T-helper 22 cell (primary cell): Measurements from ENCODE around the gene ACTL8.

Experiments
- DNase-seq: peaks from one replicate; pipeline ENCODE4 v3.0.0-alpha.2; 2020; ENCODE audit warnings: low read depth

Gene ACTL8

DNA sequence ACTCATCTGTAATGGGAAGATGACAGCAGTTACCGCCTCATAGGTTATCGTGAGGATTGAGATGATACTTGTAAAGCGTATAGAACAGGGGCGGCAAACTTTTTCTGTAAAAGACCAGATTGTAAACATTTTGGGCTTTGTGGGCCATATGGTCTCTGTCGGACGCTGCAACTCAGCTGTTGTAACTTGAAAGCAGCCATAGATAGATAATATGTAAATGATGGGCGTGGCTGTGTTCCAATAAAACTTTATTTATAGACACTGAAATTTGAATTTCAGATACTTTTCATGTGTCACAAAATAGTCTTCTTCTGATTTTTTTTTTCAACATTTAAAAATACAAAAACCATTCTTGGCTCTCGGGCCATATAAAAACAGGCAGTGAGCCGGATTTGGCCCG lies 15.8 kb downstream of the ACTL8 start:
- DNase-seq, result no peak

DNA sequence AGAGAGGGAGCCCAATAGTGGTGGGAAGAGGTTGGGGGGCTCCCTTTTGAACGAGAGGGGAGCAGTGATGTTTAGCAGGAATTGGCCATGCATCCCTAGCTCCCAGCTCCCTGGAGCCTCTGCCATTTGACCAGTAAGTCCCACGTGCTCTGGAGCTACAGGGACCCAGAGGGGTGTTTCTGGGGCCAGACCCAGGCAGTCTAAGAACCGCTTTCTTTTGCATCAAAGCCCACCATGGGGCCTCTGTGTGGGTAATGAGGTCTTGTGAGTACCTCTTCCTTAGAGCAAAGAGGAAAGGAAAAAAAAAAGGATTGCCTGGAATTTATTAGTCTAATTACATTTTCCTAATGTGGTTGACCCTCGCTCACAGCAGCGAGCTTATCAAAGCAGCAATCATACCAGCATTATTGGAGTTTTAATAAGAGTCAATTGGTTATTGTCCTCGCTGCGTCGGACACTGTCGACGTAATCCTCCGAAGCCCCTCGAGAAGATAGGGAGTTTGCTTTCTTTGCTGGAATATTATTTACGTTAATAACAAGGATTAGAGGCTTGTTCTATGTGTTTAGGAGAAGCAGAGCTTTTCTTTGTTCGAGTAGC lies 17.6 kb downstream of the ACTL8 start:
- no peak for DNase-seq

DNA sequence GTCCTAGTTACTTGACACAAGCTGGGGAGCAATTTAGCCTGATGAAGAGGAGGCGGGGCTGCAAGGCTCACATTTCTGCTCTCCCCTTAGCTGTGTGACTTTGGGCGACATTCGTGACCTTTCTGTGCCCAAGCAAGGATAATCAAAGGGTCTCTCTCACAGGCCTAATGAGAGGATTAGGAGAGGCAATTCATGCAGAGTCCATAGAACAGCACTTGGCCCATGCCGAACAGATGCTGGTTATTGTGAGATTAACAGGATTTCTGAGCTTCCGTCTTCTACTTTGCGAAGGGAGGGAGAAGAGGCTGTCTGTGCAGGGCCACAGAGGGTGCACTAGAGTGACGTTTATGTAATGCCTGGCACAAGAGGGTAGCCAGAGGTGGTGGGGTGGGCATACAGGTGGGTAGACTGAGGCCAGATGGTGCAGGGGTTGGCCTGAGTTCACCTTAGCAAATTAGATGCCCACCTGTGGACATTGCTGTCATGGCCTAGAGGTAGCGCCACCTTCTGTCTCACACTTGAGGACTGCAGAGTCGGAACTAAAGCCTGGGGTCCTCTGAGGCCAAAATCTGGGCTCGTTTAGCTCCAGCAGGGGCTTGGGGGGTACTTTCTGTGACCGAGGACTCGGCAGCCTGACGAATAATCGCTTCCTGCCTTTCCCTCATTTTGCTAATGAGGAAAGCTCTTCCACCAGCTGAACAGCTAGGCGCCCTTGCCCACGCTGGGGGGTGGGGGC lies 18.6 kb downstream of the ACTL8 start:
- DNase-seq, result no peak

DNA sequence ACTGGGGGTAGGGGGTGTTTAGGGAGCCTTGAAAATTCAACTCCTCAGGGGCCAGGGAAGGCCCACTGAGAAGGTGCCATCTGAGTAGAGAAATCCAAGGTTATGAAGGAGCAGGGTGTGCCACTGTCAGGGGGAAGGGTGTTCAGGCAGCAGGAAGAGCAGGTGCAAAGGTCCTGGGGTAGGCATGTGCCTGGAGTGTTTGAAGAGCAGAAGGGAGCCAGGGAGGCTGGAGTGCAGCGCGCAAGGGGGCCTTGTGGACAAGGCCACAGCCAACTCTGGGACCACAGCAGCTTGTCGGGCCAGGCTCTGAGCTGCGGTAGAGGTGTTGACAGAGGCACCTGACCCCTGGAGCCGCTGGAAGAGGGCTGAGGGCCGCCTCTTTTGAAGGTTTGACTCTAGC lies 19.3 kb downstream of the ACTL8 start:
- no peak for DNase-seq

DNA sequence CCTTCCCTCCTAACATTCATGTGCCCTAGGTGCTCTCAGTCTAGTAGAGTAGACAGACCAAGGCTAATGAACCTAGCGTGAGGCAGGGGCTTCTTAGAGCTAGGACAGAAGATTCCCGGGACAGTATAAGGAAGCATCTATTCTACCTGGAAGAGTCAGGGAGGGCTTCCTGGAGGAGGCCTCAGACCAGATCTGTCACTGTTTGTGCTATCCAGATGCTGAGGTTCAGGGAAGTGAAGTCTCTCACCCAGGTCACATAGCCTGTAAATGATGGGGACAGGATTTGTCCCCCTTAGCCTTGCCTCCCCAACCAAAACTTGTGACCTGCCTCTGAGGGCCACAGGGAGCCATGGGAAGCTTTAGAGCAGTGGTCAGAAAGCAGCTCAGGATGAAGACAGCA lies 20.7 kb downstream of the ACTL8 start:
- no peak for DNase-seq

DNA sequence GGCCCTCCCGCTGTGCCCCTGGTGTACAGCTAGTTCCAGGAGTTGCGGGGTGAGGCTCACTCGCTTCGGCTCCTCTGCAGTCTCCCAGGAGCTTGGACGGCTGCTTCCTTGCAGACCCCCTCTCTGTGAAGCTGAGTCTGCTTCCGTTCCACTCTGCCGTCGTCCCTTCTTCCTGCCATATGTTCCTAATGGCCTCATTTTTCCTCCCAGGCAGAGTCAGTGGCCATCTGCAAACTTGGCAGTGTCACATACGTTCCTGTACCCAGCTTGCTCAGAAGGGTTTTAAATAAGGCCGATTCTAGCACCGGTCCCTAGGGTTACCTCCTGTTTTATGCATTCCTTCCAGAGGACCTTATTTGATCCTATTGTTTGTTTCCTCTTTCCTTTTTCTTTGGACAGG lies 21.3 kb downstream of the ACTL8 start:
- no peak for DNase-seq

DNA sequence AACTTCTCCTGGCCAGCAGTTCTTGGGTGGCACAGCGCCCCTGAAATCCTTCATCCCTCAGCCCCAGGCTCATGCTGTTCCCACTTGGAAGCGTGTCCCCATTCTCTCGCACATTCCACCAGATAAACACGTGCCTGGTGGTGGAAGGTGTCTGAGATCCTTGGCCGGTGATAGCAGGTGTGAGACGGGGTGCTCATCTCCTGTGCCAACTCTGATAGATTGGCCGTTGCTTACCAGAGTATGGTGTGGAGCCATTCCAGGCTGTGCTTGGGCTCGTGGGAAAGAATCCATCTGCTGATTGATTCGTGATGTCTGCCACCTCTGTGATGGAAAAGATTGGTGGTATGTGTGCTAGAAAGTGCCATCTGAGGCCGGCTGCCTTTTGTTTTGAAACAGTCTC lies 22.2 kb downstream of the ACTL8 start:
- DNase-seq, result no peak

DNA sequence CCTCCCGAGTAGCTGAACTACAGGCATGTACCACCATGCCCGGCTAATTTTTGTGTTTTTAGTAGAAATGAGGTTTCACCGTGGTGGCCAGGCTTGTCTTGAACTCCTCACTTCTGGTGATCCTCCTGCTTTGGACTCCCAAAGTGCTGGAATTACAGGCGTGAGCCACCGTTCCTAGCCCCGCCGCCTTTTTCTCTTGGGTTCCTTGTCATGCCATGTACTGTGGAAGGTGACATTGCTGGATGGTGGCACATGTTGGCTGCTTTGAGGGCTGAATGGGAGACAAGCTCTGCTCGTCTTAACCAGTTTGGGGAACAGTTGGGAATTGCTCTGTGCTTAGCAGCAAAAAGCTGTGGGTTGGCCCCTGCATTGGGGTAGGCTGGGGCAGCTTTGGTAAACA lies 22.7 kb downstream of the ACTL8 start:
- no peak for DNase-seq

DNA sequence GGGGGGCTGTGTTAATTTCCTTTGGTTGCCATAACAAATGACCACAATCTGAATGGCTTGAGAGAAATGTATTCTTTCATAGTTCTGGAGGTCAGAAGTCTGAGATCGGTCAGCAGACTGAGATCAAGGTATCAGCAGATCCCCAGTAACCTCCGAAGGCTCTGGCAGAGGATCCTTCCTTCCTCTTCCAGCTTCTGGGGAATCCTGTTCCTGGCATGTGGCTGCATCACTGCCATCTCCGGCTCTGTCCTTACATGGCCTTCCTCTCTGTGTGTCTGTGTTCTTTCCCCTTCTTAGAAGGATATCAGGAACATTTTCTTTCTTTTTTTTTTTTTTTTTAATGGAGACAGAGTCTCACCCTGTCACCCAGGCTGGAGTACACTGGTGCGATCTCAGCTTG lies 25.8 kb downstream of the ACTL8 start:
- DNase-seq, result no peak

DNA sequence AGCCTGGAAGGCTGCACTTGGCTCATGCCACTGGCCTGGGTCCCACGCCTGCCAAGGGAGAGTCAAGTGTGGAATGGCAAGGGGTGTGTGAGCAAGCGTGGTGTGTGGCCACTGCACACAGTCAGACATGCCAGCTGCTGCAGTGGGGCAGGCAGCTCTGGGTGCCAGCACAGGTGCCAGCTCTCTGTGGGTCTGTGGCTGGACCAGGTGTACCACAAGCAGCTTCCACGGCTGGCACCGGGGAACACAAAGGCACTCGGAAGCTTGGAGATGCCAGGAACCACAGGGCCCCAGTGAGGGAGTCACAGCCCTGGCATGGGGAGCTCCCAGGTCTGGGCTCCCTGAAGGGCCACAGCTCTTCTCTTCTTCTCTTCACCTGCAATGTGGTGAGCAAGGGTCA lies 34.8 kb downstream of the ACTL8 start:
- DNase-seq, result no peak

DNA sequence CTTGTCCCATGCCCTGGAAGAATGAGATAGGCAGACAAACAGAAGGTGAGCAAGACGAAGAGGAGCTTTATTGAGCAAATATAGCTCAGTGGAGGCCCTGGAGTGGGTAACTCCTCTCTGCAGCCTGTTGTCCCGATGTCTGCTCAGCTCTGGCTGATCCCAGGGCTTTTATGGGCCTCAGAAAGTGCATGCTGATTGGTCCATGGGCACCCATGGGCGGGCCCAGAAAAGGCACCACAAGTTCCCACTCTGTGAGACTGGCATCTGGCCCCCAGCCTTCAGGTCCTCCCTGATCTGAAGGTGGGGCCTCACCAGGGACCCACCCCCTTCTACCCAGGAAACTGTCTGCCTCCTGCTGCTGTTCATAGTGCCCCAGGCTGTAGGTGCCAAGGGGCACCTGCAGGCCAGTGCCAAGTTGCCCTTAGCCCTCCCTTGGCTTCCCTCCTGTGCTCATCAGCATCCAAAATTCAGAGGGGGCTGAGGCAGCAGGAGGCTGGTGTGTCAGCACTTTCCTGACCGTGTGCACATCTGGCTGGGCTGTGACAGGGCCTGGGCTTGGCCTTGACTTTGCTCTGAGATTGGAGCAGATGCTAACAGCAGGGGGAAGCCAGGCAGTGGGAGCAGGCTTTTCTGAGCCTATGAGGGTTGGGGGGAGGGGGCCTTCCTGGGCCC lies 35.4 kb downstream of the ACTL8 start:
- no peak for DNase-seq

DNA sequence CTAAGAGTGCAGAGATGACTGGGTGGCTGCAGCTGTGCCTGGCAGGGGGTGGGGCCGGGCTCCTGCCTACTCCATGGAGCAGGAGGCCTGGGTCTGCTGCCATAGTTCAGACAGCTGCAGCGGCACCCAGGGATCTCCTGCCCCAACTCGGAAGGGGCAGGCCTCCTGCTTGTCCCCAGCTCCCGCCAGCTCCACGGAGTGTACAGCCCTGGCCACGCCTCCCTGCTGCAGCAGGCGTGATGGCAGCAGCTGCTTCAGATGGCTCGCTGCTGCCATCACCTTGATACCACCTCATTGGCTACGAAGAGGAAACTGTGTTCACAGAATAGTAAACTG lies 35.9 kb downstream of the ACTL8 start:
- DNase-seq, result no peak

DNA sequence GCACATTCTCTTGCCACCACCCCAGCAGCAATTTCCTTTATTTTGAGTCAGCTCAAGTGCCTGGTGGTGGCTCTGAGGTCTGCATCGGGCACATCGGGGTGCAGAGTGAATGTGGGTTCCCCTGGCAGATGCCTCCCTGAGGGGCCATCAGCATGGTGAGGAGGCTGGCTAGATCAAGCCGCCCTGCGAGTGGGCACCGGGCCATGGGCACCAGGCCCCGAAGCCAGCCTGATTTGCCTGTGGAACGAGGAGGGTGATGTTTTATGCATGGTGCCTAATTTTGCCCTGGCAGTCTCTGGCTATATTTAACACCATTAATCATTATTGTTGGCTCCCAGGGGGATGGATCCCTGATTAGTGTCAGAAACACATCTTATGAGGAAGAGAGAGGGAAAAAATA lies 36.3 kb downstream of the ACTL8 start:
- DNase-seq, result no peak

DNA sequence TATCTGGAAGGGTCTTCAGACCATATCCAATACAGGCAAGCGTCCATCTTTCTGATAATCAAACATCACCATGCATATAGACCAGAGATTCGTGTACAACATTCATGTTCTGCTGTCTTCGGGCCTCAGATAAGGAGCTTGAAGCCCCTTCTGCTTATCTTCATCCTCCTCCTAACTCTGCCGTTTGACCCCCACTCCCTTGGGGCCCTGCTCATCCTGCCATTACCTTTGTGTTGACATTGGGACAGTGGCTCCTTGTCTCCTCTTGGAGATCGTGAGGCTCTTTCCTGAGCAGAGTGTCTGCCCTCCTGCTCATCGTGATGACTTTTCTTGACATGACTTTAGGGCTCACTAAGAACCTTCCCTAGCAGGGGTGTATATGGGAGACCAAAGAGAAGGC lies 37.3 kb downstream of the ACTL8 start:
- no peak for DNase-seq

DNA sequence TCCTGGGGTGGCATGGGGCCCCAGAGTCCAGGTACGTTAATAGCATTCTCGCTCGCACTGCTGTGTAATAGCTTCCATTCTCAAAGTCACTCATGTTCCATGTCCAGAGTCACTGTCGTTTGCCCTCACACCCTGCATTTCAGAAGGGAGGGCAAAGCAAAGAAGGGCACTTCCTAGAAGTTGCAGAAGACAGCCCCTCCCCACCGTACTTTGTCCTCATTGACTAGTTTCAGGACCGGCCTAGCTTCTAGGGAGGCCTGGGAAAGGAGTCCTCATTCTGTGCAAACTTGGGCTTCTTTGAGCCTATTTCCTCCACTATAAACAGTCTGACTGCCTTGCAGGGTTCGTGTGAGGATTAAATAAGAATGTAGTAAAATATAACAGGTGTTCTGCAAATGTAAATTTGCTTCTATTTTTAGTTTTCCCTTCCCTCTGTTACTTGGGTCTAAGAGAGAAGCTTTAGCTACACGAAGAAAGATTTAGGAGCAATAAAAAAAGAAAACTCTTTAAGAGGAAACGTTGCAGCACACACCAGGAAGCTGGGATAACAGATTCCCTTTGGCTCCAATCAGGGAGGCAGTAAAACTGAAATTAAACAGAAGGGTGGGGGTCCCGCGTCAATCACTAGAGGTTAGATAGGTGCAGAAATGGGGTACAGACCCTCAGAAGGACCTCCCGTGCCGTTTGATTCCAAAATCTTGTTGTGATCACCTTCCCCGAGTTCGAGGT lies 40.1 kb downstream of the ACTL8 start:
- DNase-seq, result no peak

DNA sequence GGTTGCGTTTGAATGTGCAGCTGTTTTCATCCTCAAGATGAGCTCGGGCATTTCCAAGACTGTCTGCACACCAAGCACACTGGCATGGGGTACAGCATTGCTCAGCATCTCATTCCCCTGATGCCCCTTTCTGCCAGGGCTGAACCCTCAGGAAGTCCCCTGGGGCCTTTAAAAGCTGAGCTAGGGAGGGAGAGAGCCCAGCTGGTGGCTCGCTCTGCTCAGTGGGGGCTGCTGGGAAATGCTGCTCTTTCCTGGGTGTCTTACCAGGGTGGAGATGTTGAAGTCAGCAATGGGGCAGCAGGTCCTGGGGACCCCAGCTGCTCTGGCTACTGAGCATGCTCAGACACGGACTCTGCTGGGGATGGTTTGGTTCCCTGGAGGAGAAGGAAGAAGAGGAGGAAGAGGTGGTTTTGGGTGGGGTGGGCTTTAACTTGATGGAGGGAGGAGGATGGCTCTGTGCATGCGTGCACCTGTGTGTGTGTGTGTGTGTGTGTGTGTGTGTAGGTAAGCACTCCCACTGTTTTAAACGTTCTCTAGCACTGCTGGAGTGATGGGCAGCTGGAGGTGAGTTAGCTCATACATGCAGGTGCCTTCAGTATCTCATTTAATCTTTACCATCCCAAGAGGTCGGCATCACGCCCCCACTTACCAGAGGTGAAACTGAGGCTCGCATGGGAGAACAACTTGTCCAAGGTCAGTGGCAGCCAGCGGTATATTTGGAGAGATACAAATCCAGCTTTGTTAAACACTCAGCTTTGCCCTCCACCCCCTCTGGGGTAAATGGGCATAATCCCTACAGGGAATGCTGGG lies 40.9 kb downstream of the ACTL8 start:
- DNase-seq, result no peak

DNA sequence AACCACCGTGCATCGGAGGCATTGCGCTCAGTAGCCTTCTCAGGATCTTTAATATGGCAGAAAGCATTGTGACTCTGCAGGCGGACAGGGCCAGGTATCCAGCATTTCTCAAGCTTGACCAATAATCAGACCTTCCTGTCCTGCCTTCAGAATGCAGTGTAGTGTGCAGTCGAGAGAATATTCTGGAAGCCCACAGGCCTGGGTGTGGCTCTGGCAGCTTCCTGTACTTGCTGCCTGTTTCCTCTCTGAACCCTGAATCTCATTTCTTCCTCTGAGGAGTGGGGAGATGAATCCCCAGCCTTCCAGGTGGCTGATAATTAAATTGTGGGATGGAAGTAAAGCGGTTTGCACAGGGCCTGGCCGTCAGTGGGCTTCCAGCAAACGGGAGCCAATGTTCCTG lies 42.3 kb downstream of the ACTL8 start:
- DNase-seq, result no peak

DNA sequence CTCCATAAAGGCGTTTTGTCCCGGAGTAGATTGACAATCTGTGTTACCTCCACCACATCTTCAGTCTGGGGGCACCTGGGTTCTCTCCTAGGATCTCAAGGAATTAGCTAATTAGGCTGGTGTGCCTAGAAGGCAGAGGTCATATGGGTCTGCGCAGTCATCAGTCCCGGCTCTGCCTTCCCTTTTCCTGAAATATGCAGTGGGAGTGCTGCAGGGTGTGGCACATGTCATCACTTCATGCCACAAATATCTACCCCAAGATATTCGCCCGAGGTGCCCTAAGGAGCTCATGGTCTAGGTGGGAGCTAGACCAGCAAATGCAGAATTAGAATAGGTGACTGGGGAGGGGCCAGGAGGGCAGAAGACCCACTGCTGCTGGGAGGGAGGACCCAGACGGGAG lies 42.9 kb downstream of the ACTL8 start:
- no peak for DNase-seq

DNA sequence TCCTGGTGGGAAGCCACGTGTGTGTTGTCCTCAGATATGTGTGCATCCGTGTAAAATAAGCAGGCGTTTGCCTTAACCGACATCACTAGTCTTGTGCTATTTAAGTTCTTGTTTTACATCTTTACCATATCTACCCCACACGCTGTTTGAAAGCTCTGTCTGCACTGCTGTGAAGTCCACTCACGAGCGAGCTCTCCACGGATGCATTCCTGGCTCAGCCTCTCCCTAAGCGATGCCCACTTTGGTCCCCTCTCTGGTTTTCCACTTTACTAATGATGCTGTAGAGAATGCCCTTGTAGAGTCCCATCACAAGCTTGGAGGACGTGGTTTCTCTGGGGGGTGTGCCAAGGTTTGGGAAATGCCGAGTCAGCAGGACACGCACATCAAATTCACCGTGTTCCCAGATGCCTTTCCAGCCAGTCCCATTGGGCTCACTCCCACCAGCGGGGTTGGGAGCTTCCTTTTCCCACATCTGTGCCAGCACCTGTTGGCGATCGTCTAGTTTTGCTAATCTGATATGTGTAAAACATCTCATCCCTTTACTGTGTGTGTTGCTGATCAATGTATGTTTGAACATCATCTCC lies 43.8 kb downstream of the ACTL8 start:
- no peak for DNase-seq

DNA sequence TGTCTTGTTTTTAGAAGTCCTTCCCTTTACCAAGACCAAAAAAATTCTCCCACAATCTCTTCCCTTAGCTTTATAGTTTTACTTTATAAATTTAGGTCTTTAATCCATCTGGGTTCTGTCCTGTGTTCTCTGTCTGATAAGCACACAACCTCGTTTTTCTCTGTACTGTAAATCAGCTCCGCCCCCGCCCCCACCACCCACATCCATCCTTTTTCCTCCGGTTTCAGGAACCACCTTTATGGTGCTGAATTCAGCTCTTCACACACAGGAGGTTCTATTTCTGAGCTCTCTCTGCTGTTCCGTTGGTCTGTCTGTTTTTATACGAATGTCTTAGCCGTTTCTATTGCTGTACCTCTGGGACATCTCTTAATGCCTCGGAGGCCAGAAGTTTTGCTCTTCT lies 44.5 kb downstream of the ACTL8 start:
- DNase-seq, result no peak

DNA sequence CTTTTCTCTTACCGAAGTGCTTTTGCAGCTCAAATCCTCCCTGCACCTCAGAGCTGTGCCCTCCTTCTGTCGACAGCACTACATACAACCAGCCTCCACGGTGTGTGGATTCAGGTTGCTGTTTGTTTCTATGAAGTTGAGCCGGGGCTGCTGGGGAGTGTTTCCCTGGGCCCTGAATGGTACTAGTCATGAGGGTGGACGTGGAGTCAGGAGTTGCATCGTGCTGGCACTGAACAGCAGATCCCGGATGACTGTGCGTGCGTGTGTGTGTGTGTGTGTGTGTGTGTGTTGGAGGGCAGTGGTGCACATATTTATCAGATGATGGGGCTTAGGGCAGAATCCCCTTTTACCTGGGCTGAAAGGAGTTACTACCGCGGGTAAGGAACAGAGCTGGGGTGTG lies 47.0 kb downstream of the ACTL8 start:
- DNase-seq, result no peak

DNA sequence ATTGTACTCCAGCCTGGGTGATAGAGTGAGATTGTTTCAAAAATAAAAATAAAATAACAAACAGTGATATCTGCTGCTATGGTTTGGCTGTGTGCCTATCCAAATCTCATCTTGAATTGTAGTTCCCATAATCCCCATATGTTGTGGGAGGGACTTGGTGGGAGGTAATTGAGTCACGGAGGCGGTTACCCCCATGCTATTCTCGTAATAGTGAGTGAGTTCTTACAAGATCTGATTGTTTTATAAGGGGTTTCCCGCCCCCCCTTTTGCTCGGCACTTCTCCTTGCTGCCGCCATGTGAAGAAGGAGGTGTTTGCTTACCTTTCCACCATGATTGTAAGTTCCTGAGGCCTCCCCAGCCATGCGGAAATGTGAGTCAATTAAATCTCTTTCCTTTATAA lies 47.8 kb downstream of the ACTL8 start:
- DNase-seq, result no peak
